Neural progenitor cell (in vitro differentiated cells): ENCODE results near the gene VAT1. TPM values are rescaled to one million over a fixed set of nuclear protein-coding genes. Genes with fewer than 3 reads are reported as not detected.
A peak's percentile ranks its signal among the peaks of the same experiment; 100 is the strongest.

Source experiments
- DNase-seq: peaks from one replicate; pipeline ENCODE4 v3.0.0-alpha.2; 2016; ENCODE audit warnings: low spot score
- H2AFZ ChIP-seq: fragments of 200-600 bp; sonication (generic); replicated peaks from 2 replicates; pipeline ENCODE4 v1.6.1; 2016; ENCODE audit warnings: antibody characterized with exemption
- H3F3A ChIP-seq: fragments of 200-600 bp; sonication (generic); 2 replicates; pipeline ENCODE4 v1.6.1; 2016; ENCODE audit warnings: antibody characterized with exemption, low read depth
- H3K27ac ChIP-seq: fragments of 200-600 bp; sonication (generic); 2 replicates; pipeline ENCODE4 v1.5.1; 2016; ENCODE audit warnings: mild to moderate bottlenecking
- H3K27me3 ChIP-seq: fragments of 200-600 bp; sonication (generic); 2 replicates; pipeline ENCODE4 v1.6.1; 2016; ENCODE audit warnings: mild to moderate bottlenecking, moderate library complexity
- H3K36me3 ChIP-seq: fragments of 200-600 bp; sonication (generic); 2 replicates; pipeline ENCODE4 v1.5.1; 2016
- H3K4me1 ChIP-seq: fragments of 200-600 bp; sonication (generic); 2 replicates; pipeline ENCODE4 v1.6.1; 2016; ENCODE audit warnings: mixed run types
- H3K4me2 ChIP-seq: fragments of 200-600 bp; sonication (generic); 2 replicates; pipeline ENCODE4 v1.6.1; 2016
- H3K4me3 ChIP-seq: fragments of 200-600 bp; sonication (generic); 2 replicates; pipeline ENCODE4 v1.5.1; 2016
- H3K79me2 ChIP-seq: fragments of 200-600 bp; sonication (generic); 2 replicates; pipeline ENCODE4 v1.6.1; 2016; ENCODE audit warnings: low read depth
- H3K9ac ChIP-seq: fragments of 200-600 bp; sonication (generic); 2 replicates; pipeline ENCODE4 v1.6.1; 2016
- H3K9me3 ChIP-seq: fragments of 200-600 bp; sonication (generic); 2 replicates; pipeline ENCODE4 v1.5.1; 2016; ENCODE audit warnings: low read depth
- H4K20me1 ChIP-seq: fragments of 200-600 bp; sonication (generic); 2 replicates; pipeline ENCODE4 v1.6.1; 2016; ENCODE audit warnings: low read depth
- H3K27ac Mint-ChIP-seq: 3 replicates; pipeline ENCODE4 v1.8.0; 2021; ENCODE audit warnings: mixed read lengths
- H3K27me3 Mint-ChIP-seq: 2 replicates; pipeline ENCODE4 v1.8.0; 2022; ENCODE audit warnings: low read depth, mild to moderate bottlenecking, inconsistent platforms, moderate library complexity, mixed read lengths; ENCODE audit not compliant: insufficient read depth
- H3K36me3 Mint-ChIP-seq: 3 replicates; pipeline ENCODE4 v1.8.0; 2021; ENCODE audit warnings: mixed read lengths
- H3K4me1 Mint-ChIP-seq: 3 replicates; pipeline ENCODE4 v1.8.0; 2021; ENCODE audit warnings: mixed read lengths
- H3K4me3 Mint-ChIP-seq: 3 replicates; pipeline ENCODE4 v1.8.0; 2021; ENCODE audit warnings: mild to moderate bottlenecking, moderate library complexity, mixed read lengths
- H3K9me3 Mint-ChIP-seq: 3 replicates; pipeline ENCODE4 v1.8.0; 2020; ENCODE audit warnings: mixed read lengths
- EZH2 ChIP-seq: fragments of 200-600 bp; sonication (generic); IDR thresholded peaks from 2 replicates; pipeline ENCODE4 v1.6.1; 2017; ENCODE audit warnings: antibody characterized with exemption, mild to moderate bottlenecking, moderate library complexity
- EZH2phosphoT487 ChIP-seq: fragments of 200-600 bp; sonication (generic); IDR thresholded peaks from 2 replicates; pipeline ENCODE4 v1.6.1; 2017; ENCODE audit warnings: antibody characterized with exemption
- total RNA-seq: library from RNA; depleted of rRNA; stranded (reverse); fragments of >200 nt; gene quantifications from 2 replicates; pipeline ENCODE4 v1.2.3, GENCODE V29; 2015; ENCODE audit warnings: low replicate concordance
- TF ChIP-seq, protein P1 (sequence below): fragments of 200-600 bp; sonication (generic); IDR thresholded peaks from 2 replicates; pipeline ENCODE4 v1.5.1; 2017; ENCODE audit warnings: antibody characterized with exemption, mild to moderate bottlenecking

VAT1 gene
- total RNA-seq, 1 donor from 2014 or later: 94.7 TPM

- Mint-ChIP-seq H3K27ac (peak overlapping the region; percentile 89), H3K36me3 (peaks cover 10% of the 10 kb centered on the region), H3K4me1 (peaks cover 56% of the 10 kb centered on the region), H3K27me3 (no peaks in the 10 kb centered on the region), H3K4me3 (peak overlapping the region; percentile 14), H3K9me3 (no peaks in the 10 kb centered on the region)
- no peak for DNase-seq
- TF ChIP-seq EZH2phosphoT487: no peak
- TF ChIP-seq, protein P1, sequence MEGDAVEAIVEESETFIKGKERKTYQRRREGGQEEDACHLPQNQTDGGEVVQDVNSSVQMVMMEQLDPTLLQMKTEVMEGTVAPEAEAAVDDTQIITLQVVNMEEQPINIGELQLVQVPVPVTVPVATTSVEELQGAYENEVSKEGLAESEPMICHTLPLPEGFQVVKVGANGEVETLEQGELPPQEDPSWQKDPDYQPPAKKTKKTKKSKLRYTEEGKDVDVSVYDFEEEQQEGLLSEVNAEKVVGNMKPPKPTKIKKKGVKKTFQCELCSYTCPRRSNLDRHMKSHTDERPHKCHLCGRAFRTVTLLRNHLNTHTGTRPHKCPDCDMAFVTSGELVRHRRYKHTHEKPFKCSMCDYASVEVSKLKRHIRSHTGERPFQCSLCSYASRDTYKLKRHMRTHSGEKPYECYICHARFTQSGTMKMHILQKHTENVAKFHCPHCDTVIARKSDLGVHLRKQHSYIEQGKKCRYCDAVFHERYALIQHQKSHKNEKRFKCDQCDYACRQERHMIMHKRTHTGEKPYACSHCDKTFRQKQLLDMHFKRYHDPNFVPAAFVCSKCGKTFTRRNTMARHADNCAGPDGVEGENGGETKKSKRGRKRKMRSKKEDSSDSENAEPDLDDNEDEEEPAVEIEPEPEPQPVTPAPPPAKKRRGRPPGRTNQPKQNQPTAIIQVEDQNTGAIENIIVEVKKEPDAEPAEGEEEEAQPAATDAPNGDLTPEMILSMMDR: no peak
- TF ChIP-seq EZH2: no peak
- Histone ChIP-seq H3K4me2 (no peak overlapping the region), H3K4me3 (no peak overlapping the region), H3K27me3 (no peaks in the 10 kb centered on the region), H4K20me1 (peaks cover 28% of the 10 kb centered on the region), H2AFZ (no peak overlapping the region), H3K9me3 (no peaks in the 10 kb centered on the region), H3K4me1 (peaks cover 7% of the 10 kb centered on the region), H3K9ac (no peak overlapping the region), H3K36me3 (no peaks in the 10 kb centered on the region), H3K79me2 (peaks cover 30% of the 10 kb centered on the region), H3F3A (peaks cover 9% of the 10 kb centered on the region), H3K27ac (no peak overlapping the region)
Measured at GRCh38 chr17:43015579-43015978, 6.6 kb downstream of the VAT1 start.

DNA sequence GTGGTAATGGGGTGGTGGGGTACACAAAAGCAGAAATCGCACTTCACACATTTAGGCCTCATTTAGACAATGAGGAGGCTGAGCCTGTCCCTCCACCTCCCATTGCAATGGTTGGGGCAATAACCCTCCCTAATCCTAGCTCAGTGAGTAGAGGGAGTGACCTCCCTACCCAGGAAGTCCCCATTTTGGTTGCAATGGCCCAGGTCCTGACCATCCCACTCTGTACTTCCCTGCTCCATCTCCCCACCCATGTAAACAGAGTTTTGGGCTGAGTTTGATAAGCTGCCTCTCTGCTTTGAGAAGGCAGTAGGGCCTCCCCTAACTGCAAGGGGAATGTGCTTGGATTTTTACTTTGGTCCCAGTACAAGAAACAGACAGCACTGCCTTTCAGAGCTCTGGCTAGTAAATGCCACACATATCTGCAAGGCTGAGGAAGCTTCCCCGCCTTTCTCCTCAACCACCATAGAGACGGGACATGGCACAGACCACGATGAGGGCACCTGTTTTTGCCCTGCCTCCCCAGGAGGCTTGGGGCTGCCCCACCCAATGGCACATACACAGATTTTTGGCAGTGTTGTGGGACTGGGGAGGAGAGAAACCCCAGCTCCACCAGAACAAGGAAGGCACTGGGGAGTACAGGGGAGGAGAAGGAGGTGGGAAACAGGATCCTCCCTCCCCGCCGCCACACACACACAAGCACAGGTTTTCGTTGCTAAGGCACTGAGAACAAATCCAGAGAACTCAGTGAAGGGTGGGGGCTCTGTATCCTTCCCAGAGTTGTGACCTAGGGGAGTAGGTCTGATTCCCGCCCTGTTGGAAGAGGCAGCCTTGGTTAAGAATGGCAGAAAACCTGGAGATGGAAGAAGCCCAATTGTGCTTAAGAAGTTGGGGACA lies 7.3 kb downstream of the VAT1 start:
- Histone ChIP-seq H3K27ac (no peak overlapping the region), H2AFZ (no peak overlapping the region), H4K20me1 (peaks cover 23% of the 10 kb centered on the region), H3K27me3 (no peaks in the 10 kb centered on the region), H3K4me1 (peaks cover 7% of the 10 kb centered on the region), H3K79me2 (peaks cover 23% of the 10 kb centered on the region), H3K4me3 (no peak overlapping the region), H3F3A (peaks cover 6% of the 10 kb centered on the region), H3K36me3 (no peaks in the 10 kb centered on the region), H3K4me2 (no peak overlapping the region), H3K9me3 (no peaks in the 10 kb centered on the region), H3K9ac (no peak overlapping the region)
- Mint-ChIP-seq H3K4me1 (peaks cover 49% of the 10 kb centered on the region), H3K9me3 (no peaks in the 10 kb centered on the region), H3K27ac (peak overlapping the region; percentile 89), H3K27me3 (no peaks in the 10 kb centered on the region), H3K4me3 (peak overlapping the region; percentile 14), H3K36me3 (peaks cover 10% of the 10 kb centered on the region)
- DNase-seq: no peak
- TF ChIP-seq EZH2phosphoT487 (no peak), EZH2 (no peak)
- TF ChIP-seq, protein P1: no peak

GRCh38 chr17:43014020-43014648 lies 8.1 kb downstream of the VAT1 start:
- Histone ChIP-seq H3K27ac (no peak overlapping the region), H3F3A (peaks cover 6% of the 10 kb centered on the region), H3K27me3 (no peaks in the 10 kb centered on the region), H3K9ac (no peak overlapping the region), H4K20me1 (peaks cover 15% of the 10 kb centered on the region), H3K4me2 (no peak overlapping the region), H2AFZ (no peak overlapping the region), H3K79me2 (peaks cover 16% of the 10 kb centered on the region), H3K36me3 (no peaks in the 10 kb centered on the region), H3K4me1 (peaks cover 7% of the 10 kb centered on the region), H3K4me3 (no peak overlapping the region), H3K9me3 (no peaks in the 10 kb centered on the region)
- no peak for DNase-seq
- Mint-ChIP-seq H3K4me1 (peaks cover 42% of the 10 kb centered on the region), H3K9me3 (no peaks in the 10 kb centered on the region), H3K4me3 (peak overlapping the region; percentile 15), H3K36me3 (peaks cover 10% of the 10 kb centered on the region), H3K27ac (peak overlapping the region; percentile 89), H3K27me3 (no peaks in the 10 kb centered on the region)
- no peak for TF ChIP-seq EZH2phosphoT487
- TF ChIP-seq EZH2: no peak
- TF ChIP-seq, protein P1: no peak
